GM19395 (cell line): ENCODE data around the gene CHST11.

ENCODE experiments used
- ATAC-seq: cut with Tn5 transposase; IDR thresholded peaks from one replicate; pipeline ENCODE4 v1.9.1; 2021; ENCODE audit warnings: mild to moderate bottlenecking, moderate library complexity; ENCODE audit not compliant: unreplicated experiment

The CHST11 gene

DNA sequence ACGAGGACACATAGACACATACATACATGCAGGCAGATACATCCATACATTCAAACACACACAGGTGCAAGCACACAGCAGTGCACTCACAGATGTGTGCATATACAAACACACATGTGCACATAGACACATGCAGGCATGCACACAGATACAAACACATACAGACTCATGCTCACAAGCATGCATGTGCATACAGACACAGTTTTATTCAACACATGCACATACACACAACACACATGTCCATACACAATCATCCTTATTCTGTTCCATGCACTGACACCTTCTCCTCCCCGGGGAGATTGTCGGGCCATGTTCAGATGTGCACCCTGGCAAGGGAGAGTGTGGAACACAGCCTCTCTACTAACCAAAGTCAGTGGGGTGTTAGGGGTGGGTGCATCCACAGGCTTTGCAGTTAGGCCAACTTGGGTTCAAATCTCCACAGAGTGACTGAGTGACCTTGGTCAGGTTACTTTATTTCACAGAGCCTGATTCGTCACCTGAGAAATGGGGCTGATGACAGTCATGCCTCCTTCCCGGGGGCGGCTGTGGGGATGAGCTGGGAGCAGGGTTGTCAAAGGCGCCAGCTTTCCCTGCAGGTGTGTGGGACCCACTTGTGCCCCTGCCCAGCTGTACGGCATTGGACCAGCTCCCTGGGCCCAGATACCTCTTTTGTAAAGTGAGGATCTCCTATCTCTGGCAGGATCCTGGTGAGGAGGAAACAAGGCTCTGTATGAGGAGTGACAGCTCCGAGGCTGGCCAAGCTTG, 251.2 kb downstream of the CHST11 start:
- ATAC-seq = no peak

- no peak for ATAC-seq
Observed at GRCh38 chr12:104708891-104709290, 252.1 kb downstream of the CHST11 start.

GRCh38 chr12:104709692-104710435, 253.1 kb downstream of the CHST11 start:
- no peak for ATAC-seq

DNA sequence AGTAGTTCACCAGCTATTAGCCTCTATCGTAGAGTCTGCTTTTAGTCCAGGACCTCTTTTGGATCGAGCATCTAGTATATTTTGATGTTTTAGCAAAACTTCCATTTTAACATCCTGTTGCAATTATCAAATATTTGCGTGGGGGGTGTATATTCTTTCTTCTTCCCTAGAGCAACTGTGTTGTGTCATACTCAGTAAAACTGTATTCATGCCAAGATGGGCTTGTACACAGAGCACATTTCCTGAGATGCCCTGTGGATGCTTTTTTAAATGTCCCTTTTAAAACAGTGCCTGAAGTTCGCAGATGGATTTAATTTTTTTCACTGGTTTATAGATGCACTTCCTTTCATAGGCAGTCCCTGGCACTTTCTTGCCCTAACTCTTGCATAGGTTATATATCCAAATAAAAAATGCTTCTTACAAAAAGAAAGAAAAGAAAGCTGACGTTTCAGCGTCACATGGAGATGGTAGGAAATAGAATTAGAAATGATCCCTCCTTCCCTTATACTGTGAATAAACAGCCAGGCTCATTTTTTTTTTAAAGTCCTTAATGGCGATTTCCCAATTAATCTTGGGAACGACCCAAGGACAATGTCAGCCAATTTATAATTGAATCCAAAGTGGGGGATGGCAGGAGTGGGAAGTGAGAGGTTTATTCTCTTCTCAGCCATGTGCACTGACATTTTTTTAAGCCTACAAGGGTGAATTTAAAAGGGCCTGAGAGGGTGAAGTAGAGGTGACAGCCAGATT, 254.4 kb downstream of the CHST11 start:
- ATAC-seq = no peak

DNA sequence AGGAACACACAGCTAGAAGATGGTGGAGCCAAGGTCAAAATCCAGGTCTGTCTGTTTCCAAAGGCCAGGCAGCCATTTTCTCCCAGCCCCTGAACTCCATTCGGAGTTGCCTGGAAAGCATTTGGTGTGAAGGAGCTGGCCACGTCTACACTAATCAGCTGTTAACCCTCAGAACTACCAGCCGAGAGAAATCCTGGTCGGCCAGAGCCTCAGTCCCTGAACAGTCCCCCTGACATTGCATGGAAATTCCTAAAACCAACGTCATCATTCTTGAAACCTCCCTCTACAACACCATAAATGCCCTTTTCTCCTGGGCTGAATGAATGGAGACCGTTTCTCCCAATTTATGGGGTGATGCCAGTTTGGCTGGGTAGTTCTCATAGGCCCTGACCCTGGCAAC, 255.7 kb downstream of the CHST11 start:
- no peak for ATAC-seq

DNA sequence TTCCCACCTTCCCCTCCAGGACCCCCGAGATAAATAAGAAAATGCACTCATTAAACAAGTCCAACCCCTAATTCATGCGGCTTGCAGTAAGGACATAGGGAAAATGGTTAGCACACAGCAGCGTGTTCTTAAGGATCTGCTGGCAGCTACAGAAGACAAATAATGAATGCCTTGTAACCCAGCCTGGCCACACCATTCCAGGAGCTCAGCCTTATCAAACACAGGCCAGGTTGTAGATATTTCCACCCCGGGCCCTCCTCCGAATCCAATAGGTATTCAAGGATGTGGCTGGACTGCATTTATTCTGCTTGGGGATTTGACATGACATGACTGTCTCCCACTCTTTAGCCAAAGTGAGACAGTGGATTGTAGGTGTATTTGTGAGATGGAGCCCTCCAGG, 256.2 kb downstream of the CHST11 start:
- no peak for ATAC-seq

DNA sequence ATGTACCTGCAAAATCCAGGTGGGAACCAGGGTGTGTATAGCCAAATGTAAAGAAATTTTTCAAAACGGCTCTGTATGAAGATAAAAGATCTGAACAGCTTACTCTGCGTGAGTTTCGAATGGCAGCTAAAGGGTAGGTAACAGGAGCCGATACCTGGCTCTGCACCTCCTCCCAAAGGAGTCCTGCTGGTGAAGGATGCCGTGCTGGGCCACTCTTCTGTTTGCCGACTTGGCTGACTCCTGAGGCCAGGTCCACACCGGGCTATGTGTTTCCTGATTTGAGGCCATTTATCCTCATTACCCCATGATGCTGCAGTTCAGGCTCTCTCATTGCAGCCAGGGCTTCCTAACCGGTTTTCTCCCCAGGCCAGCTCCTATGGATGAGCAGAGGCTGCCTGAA, 256.7 kb downstream of the CHST11 start:
- ATAC-seq = no peak

DNA sequence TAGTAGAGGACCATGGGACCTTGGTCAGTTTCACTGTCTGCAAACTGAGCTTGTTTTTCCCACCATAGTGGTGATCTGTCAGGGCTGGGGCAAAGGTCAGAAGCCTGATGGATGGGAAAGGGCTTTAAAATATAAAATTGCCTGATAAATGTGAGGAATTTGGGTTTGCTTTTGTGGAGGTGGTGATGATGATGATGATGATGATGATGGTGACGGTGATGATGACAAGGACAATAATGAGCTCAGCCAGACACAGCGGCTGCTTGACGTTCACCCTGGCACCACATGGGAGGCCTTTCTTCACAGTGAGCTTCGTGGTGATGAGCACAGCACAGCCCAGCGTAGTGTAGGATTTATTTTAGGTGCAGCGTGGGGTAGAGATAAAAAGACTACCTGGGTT, 257.6 kb downstream of the CHST11 start:
- ATAC-seq = no peak

- ATAC-seq = no peak
Observed at GRCh38 chr12:104716172-104716571, 259.4 kb downstream of the CHST11 start.

- ATAC-seq = no peak
Observed at GRCh38 chr12:104718304-104718929, 261.7 kb downstream of the CHST11 start.

DNA sequence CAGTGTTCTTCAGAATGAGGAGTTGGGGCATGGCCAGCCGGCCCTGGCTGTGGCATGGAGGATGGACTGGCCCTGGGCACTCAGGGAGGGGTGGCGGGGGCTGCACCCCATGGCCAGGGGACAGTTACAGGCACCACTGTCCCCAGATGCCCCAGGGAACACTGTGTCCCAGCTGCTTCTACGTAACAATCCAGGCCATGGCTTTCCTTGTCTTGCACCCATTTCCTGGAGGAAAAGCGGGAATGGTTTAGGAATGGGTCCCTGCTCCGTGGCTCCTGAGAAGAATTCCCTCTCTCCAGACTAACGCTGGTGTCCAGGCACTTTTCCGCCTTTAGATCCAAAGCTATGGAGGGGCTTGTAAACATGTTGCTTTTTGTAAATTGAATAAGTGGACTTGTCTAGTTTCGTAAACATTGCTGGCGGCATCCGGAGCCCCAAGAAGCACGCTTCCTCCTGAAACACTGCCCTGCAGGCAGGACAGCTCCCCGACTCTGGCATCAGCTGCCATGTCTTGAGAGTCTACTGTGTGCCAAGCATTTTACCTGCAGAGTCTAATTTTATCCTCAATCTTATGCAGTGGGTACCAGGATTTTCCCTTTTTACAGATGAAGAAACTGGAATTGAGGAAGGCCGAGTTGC, 263.1 kb downstream of the CHST11 start:
- peak; percentile 18 for ATAC-seq

- ATAC-seq = peak; percentile 55
Observed at GRCh38 chr12:104720339-104721038, 263.7 kb downstream of the CHST11 start.

DNA sequence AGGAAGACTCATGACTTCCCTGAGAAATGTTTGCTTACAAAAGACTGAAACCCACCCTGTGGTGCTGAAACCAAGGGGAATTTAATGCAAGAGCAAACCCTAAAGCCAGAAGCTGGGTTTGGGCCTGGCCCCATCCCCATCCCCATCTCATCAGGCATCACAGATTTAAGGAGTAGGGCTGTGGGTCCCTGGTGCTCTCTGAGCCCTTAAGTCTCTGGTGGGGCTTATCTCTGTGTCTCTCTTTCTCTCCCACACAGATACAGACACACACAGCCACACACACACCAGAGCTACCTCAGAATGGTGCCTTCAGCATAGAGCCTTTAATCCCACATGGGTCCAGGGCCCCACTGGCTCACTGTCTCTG, 264.3 kb downstream of the CHST11 start:
- peak; percentile 19 for ATAC-seq

DNA sequence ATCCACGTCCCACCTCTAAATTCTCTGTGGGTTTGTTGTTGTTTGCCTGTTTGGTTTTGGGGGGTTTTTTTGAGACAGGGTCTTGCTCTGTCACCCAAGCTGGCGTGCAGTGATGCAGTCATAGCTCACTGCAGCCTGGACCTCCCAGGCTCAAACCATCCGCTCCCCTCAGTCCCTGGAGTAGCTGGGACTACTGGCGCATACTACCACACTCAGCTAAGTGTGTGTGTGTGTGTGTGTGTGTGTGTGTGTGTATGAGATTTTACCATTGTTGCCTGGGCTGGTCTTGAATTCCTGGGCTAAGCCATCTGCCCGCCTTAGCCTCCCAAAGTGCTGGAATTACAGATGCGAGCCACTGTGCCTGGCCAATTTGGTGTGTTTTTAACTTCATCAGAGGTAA, 265.2 kb downstream of the CHST11 start:
- no peak for ATAC-seq

DNA sequence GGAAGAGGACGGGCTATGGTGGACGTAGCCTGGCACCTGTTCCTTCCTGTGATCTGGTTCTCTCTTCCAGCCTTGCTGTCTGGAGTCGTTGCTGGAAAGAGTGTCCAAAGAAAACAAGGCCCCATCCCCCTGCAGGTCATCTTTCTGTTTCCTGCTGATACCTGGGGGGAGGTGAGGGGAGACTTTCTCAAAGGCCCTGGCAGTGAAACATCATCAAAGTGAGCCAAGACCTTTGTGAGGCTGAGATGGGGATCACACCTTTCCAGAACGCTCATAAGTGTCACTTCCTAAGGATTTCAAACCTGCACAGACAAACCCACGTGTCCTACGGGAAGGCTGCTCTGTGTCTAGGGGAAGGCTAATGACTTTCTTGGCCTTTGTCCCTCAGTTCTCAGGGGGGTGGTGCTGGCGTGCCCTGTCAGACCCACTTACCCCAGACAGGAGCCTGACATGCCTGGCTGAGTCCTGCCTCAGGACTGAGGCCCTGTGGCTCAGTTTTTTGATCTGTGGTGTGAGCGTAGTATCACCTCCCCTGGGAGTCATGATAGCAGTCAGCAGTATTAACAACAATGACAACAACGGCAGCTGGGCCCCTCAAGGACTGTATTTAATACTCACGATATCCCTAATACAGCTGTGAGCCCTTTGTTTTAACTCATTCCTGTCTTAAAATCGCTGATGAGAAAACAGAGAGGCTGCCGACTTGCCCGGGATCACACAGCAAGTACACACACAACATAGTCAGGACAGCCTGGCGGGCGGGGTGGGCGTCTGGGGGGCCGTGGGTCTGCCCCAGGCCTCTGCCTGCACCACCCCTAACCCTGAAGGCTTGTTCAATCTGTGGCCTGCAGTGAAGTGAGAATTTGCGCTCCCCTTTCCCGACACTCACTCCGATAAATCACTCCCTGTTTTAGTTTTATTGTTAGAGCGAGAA, 266.1 kb downstream of the CHST11 start:
- ATAC-seq = no peak

DNA sequence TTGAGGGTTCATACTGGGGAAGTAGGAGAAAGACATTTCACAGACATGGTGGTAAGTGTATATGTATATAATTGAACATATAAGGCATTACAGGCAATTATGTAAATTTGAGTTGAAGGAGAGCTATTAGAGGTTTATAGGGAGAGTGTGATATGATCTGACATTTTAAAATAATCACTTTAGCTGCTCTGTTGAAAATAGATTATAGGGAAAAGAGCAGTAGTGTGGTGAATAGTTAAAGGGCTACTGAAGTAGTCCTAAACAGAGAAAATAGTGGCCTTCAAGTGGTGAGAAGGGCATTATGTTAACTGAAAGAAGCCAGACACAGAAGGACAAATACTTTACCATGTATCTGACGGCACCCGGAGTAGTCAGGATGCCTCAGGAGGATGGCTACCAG, 267.1 kb downstream of the CHST11 start:
- ATAC-seq = no peak

GRCh38 chr12:104724992-104725585, 268.3 kb downstream of the CHST11 start:
- ATAC-seq = no peak

DNA sequence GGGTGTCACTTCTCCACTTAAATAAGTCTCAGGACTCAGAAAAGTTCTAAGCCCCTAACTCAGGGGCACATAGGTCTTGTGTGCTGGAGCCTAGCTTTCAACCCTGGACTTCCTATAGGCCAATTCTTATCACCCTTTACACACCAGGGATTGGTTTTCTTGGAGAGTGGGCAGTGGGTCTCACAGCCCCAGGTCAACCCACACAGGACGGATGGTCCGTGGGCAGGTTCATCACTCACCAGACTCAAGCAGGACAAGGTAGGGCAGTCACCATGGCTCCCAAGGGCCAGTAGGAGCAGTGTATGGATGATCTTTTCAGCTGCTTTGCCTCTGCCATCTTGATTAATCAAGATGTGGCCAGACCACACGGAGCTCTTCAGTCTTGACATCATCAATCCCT, 268.9 kb downstream of the CHST11 start:
- no peak for ATAC-seq
